B cell (primary cell): ENCODE measurements around the gene CREM.

Experiments
- CTCF ChIP-seq: fragments of 200-600 bp; IDR thresholded peaks from one replicate; pipeline ENCODE4 v1.8.0; 2022; ENCODE audit warnings: antibody characterized with exemption, mild to moderate bottlenecking
- EZH2 ChIP-seq: IDR thresholded peaks from 2 replicates; pipeline ENCODE4 v1.6.1; 2012; ENCODE audit warnings: borderline replicate concordance, low read depth, mild to moderate bottlenecking, moderate library complexity, low read length; ENCODE audit not compliant: insufficient read depth, poor library complexity, severe bottlenecking

GRCh38 chr10:35244549-35244948 lies 117.9 kb downstream of the CREM start:
- no peak for TF ChIP-seq EZH2
- no peak for TF ChIP-seq CTCF
